NCI-H1417 (cell line): ENCODE data around the gene CTLA4.
A peak's percentile ranks its signal among the peaks of the same experiment; 100 is the strongest.

Experiments used
- DNase-seq, 3 experiments: peaks; one replicate each; lab custom pipeline; 2025; lab: John Stamatoyannopoulos, UW

Gene CTLA4

DNA sequence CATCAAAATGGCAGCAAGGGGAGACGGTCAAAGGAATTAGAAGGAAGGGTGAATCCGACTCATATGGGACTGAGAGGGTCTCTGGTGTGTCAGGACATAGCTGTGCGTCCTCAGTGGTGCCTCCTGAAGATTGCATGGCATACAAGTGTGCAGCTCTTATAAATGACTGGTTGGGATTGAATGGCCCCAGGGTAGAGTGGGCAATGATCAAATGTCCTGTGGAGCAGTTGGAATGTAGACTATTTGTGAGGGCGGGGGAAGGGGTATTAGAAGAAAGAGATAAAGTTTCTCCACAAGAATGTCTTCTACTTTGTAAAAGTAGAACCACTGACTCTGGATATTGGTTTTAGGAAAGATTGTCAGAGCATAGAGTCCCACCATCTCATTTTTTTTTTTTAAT is 24.6 kb downstream of the CTLA4 start:
- no peak for DNase-seq

DNA sequence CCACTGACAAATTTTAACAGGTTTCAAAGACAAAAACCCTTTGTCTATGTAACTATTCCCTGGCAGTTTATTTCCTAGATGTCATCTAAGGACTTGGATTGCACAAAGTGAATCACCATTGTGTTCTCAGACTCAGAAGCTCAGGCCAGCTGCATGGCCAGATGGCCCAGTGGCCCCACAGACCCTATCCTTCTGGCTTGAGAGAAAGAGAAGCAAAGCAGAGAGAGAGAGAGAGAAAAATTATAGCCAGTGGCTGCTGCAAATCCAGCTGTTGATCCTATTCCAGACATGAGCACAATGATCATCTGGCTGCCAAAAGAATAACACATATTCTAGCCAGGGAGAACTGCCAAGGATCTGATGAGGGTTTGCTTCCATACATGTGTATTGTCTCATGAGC is 25.8 kb downstream of the CTLA4 start:
- DNase-seq: no peak

DNA sequence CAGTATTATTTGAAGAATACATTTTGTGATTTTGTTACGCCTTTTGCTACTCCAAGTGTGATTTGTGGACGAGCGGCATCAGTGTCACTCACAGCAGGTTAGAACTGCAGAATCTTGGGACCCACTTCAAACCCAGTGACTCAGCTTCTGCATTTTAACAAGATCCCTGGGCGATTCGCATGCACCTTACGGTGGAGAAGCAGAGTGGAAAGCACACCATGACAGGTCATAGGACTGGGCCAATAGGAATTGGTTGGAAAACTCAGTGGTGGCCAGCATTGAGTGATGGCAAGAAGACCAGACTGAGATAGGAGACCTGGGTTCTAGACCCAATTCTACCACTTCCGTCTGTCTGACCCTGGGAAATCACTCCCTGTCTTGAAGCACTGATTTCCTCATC is 26.3 kb downstream of the CTLA4 start:
- no peak for DNase-seq

GRCh38 chr2:203894262-203894661 is 26.7 kb downstream of the CTLA4 start:
- no peak for DNase-seq

- no peak for DNase-seq
Measured at GRCh38 chr2:203897544-203897943, 30.0 kb downstream of the CTLA4 start.

DNA sequence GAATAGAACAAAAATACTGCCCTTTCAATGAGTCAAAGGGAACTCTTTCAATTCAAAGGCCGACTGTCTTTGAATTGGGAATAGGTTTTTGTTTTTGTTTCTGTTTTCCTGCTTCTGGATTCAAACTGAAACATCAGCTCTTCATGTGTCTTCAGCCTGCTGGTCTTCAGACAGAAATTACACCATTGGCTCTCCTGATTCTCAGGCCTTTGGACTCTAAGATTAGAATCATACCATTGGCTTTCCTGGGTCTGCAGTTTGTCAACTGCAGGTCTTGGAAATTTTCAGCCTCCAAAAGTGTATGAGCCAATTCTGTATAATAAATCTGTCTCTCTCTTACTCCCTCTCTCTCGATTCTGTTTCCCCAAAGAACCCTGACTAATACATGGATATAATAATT is 31.1 kb downstream of the CTLA4 start:
- no peak for DNase-seq

- DNase-seq: no peak
Measured at GRCh38 chr2:203900253-203900652, 32.7 kb downstream of the CTLA4 start.

GRCh38 chr2:203904022-203904421 is 36.5 kb downstream of the CTLA4 start:
- no peak for DNase-seq

GRCh38 chr2:203905656-203906055 is 38.1 kb downstream of the CTLA4 start:
- DNase-seq: no peak

GRCh38 chr2:203908066-203908796 is 40.7 kb downstream of the CTLA4 start:
- DNase-seq: no peak

- no peak for DNase-seq
Measured at GRCh38 chr2:203908797-203909185, 41.2 kb downstream of the CTLA4 start.

GRCh38 chr2:203909261-203909967 is 41.8 kb downstream of the CTLA4 start:
- DNase-seq: peak in 2 of 3 experiments; percentile 19 to 51

DNA sequence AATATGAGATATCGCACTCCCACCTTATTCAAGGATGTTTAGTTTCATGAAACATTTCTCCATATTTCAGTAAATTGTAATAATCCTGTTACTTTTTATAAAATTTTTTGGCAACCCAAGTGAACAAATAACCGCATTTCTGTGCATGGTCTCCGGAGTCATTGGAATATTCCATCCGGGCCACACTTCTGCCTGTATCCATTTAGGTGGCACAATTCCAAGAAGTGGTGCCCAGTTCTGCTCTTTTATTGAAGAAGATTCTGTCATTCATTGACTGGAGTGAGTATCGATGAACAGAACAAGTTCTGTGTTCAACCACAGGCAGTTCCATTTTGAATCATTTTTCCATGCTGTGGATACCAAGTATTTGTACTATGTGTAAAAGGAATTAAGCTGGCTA is 42.4 kb downstream of the CTLA4 start:
- DNase-seq: no peak

- DNase-seq: no peak
Measured at GRCh38 chr2:203913947-203914346, 46.4 kb downstream of the CTLA4 start.

DNA sequence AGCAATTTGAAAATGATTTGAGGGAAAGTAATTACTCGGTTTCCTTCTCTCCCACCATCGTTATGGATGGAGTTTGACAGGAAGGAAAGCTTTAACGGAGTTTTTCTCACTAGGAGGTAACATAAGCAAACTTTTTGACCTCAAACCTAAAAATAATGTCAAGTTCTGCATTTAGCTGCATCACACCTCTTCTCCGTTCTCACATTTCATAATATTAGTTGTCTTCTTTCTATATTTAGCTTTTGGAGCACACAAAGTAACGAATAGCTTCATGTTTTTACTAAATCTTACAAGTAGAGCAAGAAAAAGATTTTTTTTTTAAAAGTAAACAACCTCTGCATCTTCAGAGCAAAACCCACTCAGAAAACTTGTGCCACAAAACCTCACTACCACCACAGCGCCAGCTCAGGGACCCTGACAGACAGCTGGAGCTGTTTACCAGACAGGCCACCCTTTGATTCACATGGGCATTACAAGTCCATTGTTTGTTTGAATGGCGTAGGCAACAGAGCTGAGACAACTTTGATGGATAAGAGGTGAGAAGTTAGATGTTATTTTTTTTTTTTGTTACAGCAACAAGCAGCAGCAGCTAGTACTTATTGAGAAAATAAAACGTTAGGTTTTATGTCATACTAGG is 47.1 kb downstream of the CTLA4 start:
- DNase-seq: no peak

DNA sequence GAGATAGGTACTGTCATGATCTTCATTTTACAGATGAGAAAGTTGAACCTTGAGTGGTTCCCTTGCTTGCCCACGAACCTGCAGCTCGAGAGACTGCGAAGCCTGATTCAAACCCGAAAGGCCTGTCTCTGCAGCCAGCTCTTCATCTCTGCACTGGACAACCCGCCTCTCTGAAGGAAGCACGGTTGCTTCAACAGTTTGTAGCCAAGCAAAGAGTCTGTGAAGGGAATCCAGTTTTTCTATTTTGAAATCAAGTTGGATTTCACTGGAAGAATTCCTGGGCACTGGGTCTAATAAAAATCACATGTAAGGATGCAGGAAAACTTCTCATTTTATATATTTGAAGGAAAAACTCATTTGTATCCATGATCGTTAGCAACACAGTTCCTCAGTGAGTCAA is 47.7 kb downstream of the CTLA4 start:
- no peak for DNase-seq

GRCh38 chr2:203916756-203917155 is 49.2 kb downstream of the CTLA4 start:
- no peak for DNase-seq

- peak in 1 of 3 experiments; percentile 13 for DNase-seq
Measured at GRCh38 chr2:203918264-203918663, 50.7 kb downstream of the CTLA4 start.

DNA sequence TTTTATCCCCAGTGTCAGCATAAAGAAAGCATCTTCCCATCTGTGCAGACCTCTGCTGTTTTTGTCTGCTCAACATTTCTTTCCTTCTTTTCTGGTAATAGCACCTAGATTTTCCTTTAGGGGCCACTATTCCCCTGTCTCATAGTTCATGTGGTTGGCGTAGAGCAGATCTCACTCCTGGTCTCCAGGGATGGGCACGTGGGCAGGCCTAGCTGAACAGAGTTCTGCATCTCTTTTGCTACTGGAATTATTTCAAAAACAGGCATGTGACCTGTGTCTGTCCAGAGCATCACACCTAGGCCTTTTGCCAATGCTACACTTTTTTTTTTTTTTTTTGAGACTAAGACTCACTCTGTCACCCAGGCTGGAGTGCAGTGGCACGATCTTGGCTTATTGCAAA is 51.3 kb downstream of the CTLA4 start:
- DNase-seq: no peak
